ENCODE measurements around the gene PPP2R5C.

Gene PPP2R5C

DNA sequence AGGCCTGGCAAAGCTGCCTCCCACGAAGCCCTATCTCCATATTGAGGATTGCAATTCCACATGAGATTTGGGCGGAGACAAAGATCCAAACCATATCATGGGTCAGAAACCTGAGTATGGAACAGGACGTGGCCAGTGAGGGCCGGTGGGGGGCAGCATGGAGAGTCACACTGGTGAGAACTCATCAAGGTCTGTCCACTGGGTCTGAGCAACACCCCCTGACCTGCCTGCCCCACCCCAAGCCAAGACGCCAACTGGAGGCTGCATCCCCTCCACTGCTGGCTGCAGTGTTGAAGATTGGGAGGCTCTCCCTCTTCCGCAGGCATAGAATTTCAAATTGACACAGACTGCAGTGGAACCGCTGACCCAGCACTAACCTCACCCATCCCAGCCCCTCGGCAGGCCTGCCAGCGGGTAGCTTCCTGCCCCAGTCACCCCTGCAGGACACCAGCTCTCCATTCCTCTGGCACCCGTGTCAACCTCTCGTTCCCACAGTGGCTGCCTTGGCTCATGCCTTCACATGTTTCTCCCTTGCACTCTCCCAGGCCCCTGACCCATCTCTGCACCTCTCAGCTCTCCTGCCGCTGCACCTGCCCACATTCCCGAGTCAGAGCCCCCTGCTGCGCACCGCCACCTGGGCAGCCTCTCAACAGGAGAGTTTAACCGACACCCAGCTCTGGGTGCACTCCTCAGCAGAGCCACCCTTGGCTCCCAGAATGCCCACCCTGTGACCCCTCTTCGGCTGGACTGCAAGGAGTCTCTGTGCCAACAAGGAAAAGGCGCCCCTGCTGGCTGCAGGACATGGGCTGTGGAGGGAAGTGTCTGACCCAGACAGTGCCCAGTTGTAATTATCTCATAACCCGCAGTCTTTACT lies 45.2 kb upstream of the PPP2R5C start:
- CTCF ChIA-PET, result interaction anchor here (5.0 kb wide), 1 partner anchor 9 kb away, joined by 23 read pairs; no protein-coding TSS in a partner anchor
- POLR2A ChIA-PET, result no interaction called here
- TF ChIP-seq, protein P1, sequence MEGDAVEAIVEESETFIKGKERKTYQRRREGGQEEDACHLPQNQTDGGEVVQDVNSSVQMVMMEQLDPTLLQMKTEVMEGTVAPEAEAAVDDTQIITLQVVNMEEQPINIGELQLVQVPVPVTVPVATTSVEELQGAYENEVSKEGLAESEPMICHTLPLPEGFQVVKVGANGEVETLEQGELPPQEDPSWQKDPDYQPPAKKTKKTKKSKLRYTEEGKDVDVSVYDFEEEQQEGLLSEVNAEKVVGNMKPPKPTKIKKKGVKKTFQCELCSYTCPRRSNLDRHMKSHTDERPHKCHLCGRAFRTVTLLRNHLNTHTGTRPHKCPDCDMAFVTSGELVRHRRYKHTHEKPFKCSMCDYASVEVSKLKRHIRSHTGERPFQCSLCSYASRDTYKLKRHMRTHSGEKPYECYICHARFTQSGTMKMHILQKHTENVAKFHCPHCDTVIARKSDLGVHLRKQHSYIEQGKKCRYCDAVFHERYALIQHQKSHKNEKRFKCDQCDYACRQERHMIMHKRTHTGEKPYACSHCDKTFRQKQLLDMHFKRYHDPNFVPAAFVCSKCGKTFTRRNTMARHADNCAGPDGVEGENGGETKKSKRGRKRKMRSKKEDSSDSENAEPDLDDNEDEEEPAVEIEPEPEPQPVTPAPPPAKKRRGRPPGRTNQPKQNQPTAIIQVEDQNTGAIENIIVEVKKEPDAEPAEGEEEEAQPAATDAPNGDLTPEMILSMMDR (IDR thresholded peaks at IDR 0.05; ENCODE audit: control extremely low read depth, extremely low read depth, low read depth, missing control alignments), result no peak
- DNase-seq (ENCODE audit: extremely low spot score), result no peak

DNA sequence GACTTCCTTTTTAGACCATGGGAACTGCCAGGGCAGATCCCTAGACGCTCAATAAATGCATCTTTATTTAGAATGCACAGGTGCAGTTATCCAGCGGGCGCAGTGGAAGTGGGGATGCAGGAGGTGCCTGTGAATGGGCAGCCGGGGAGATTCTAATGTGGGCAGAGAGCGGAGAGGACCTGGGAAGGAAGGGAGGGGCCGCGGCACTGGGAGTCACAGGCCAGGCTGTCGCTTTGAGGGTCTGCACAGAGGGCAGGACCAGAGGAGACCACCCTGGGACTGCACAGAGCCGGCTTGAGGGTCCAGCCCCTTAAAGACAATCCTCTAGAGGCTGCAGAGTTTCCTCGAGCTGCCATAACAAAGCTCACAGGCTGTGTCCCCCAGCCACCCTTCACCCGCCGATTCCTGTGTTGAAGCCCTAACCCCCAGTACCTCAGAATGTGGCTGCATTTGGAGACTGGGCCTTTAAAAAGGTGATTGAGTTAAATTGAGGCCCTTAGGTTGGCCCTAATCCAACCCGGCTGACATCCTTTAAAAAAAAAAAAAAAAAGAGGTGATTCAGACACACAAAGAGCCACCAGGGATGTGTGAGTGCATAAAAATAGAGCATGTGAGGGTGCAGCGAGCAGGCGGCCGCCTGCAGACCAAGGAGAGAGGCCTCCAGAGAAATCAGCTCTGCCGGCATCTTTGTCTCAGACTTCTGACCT lies 44.4 kb upstream of the PPP2R5C start:
- ChIA-PET CTCF (interaction anchor here (1.2 to 5.0 kb wide), 2 partner anchors 10 to 14 kb away, joined by 3 to 23 read pairs; no protein-coding TSS in a partner anchor), POLR2A (no interaction called here)
- DNase-seq (ENCODE audit: extremely low spot score), result no peak

GRCh38 chr14:101717663-101718490 lies 43.6 kb upstream of the PPP2R5C start:
- TF ChIP-seq, protein P1 (IDR thresholded peaks at IDR 0.05; ENCODE audit: control extremely low read depth, extremely low read depth, low read depth, missing control alignments), result no peak
- ChIA-PET CTCF (interaction anchor here (1.2 to 5.0 kb wide), 2 partner anchors 10 to 13 kb away, joined by 3 to 23 read pairs; no protein-coding TSS in a partner anchor), POLR2A (no interaction called here)
- DNase-seq (ENCODE audit: extremely low spot score), result no peak

More for the DNA sequence above, 44.4 kb upstream of the PPP2R5C start:
- TF ChIP-seq, protein P1 (IDR thresholded peaks at IDR 0.05; ENCODE audit: control extremely low read depth, extremely low read depth, low read depth, missing control alignments), result no peak

DNA sequence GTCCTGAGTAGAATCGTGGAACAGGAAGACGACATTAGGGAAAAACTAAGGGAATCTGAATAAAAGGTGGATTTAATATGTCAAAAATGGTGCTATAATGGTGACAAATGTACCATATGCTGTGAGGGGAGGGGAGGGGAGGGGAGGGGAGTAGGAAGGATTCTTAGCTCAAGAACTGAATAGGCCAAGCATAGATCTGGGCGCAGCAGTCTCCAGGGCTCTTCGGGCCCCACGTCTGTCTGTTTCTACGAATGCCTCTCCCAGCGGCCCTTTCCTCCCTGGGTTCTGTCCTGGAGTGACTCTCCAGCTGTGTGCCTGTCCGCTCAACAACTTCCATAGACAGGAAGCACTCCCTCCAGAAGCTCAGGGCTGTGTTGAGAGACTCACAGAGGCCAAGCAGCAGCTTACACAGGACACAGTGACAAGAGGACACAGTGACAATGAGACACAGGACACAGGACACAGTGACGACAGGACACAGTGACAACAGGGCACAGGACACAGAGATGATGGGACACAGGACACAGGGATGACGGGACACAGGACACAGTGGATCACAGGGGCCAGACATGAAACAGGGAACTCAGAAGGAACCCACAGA lies 42.4 kb upstream of the PPP2R5C start:
- CTCF ChIA-PET, result interaction anchor here (0.7 to 5.0 kb wide), 2 partner anchors 9 to 12 kb away, joined by 3 to 23 read pairs; no protein-coding TSS in a partner anchor
- POLR2A ChIA-PET, result no interaction called here
- TF ChIP-seq, protein P1 (IDR thresholded peaks at IDR 0.05; ENCODE audit: control extremely low read depth, extremely low read depth, low read depth, missing control alignments), result no peak
- no peak for DNase-seq (ENCODE audit: extremely low spot score)

GRCh38 chr14:101719708-101720107 lies 41.8 kb upstream of the PPP2R5C start:
- CTCF ChIA-PET, result interaction anchor here (0.7 to 5.0 kb wide), 2 partner anchors 10 to 12 kb away, joined by 3 to 23 read pairs; no protein-coding TSS in a partner anchor
- DNase-seq (ENCODE audit: extremely low spot score), result no peak
- POLR2A ChIA-PET, result no interaction called here
- TF ChIP-seq, protein P1 (IDR thresholded peaks at IDR 0.05; ENCODE audit: control extremely low read depth, extremely low read depth, low read depth, missing control alignments), result no peak

Data from GM10248 (cell line).